ENCODE results near the gene NFIC. TPM values are rescaled to one million over a fixed set of nuclear protein-coding genes. Genes with fewer than 3 reads are reported as not detected.
"Not testable (repeated sequence)": the region's sequence is repeated elsewhere in the genome, so short reads cannot be mapped to it uniquely, and the experiment has no call there.

NFIC gene
- total RNA-seq, 6 experiments from 2014 or later: 94.6 to 168 (median 120) TPM

DNA sequence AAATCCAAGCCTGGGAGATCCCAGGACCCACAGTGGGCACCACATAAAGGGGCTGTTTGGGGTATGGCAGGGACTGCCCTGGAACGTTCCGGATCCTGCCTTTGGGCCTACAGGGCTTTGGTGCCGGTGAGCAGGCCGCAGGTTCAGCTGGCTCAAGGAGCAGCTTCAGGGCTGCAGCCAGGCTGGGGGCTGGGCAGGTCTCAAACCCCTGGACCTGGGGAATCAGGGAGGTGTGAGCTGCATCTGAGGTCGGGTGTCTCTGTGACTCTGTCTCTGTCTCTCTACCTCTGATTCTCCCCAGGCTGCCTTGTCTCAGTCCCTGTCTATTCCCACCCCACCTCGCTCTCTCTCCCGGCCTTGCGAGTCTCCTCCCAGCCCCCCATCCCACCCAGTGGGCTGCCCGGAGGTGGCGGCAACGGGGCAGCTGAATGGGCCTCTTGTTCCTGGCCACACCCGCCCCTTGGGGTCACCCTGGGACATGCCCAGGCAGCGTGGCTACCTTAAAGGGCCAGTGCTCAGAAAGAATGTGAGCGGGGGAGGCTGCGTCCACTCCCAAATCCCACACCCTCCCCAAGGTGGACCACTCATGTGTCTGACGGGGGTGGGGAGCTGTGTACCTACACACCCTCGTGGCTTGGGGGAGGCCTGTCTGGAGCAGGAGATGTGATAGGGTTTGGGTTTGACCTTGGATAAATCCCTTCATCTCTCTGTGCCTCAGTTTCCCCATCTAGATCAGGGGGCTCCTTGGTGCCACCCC lies 31.1 kb downstream of the NFIC start:
- Histone ChIP-seq H3K36me3 (peaks cover 0 to 9% (median 3%) of the 10 kb centered on the region in 4 donors), H3K27ac (peak overlapping the region; percentile 28 to 100 (median 99)), H3K4me3 (peak overlapping the region in 1 of 3 donors; percentile 10), H3K27me3 (no peaks in the 10 kb centered on the region), H3K9me3 (no peaks in the 10 kb centered on the region), H3K4me1 (peaks cover 0 to 60% (median 28%) of the 10 kb centered on the region in 4 donors)
- DNase-seq (peak in 2 of 3 donors; percentile 81 to 82), ATAC-seq (peak; percentile 46 to 67 (median 58))
- intact Hi-C loops (cut with DNase I): no loop called here
- no peak for TF ChIP-seq POLR2A (IDR thresholded peaks at IDR 0.05)
- TF ChIP-seq, protein P1, sequence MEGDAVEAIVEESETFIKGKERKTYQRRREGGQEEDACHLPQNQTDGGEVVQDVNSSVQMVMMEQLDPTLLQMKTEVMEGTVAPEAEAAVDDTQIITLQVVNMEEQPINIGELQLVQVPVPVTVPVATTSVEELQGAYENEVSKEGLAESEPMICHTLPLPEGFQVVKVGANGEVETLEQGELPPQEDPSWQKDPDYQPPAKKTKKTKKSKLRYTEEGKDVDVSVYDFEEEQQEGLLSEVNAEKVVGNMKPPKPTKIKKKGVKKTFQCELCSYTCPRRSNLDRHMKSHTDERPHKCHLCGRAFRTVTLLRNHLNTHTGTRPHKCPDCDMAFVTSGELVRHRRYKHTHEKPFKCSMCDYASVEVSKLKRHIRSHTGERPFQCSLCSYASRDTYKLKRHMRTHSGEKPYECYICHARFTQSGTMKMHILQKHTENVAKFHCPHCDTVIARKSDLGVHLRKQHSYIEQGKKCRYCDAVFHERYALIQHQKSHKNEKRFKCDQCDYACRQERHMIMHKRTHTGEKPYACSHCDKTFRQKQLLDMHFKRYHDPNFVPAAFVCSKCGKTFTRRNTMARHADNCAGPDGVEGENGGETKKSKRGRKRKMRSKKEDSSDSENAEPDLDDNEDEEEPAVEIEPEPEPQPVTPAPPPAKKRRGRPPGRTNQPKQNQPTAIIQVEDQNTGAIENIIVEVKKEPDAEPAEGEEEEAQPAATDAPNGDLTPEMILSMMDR (IDR thresholded peaks at IDR 0.05): no peak
- WGBS (ENCODE audit: insufficient coverage, low coverage, low lambda C conversion rate, missing lambda C conversion rate): 8% methylated on average over 10 of the region's 17 CpGs

DNA sequence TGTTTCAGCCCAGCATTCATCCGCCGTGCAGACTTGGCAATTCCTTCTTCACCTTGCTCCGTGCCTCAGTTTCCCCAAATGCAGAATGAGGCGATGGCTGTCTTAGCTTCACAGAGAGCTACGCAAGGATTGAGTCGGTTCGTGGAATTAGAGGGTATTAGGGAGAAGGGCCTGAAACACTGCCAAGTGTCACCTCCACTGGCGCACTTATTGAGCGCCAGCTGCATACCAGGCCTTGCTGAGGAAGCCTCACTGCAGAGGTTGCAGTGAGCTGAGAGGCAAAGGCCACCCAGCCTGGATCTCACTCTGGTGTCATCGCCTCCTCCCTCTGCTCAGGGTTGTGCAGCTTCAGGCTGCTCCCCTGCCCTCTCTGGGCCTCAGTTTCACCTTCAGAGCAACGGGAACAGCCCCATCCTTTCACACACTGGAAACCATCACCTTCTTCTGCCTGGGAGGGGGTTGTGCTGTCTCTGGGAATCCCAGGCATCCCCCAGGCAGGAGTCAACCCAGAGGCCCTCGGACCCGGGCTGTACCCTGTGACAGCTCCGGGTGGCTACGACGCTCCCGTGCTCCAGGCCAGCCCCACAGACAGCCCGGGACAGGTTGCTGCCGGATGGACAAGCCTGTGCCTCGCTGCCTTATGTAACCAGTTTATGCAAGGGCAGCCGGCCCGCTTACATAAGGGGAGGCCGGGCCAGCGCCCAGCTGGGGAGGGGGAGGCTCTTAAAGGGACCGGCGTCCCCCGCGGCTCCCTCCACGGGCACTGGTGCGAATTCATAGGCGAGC lies 31.9 kb downstream of the NFIC start:
- Histone ChIP-seq H3K27ac (peak overlapping the region; percentile 9 to 100 (median 99)), H3K27me3 (no peaks in the 10 kb centered on the region), H3K9me3 (no peaks in the 10 kb centered on the region), H3K4me1 (peaks cover 0 to 69% (median 34%) of the 10 kb centered on the region in 4 donors), H3K36me3 (peaks cover 0 to 9% (median 2%) of the 10 kb centered on the region in 4 donors), H3K4me3 (peak overlapping the region in 2 of 3 donors; percentile 25 to 34)
- intact Hi-C loops (cut with DNase I): no loop called here
- no peak for TF ChIP-seq POLR2A (IDR thresholded peaks at IDR 0.05)
- TF ChIP-seq, protein P1 (IDR thresholded peaks at IDR 0.05): no peak
- 24% methylated on average over 15 of the region's 31 CpGs for WGBS (ENCODE audit: insufficient coverage, low coverage, low lambda C conversion rate, missing lambda C conversion rate)
- DNase-seq: peak; percentile 70 to 89 (median 89)
- ATAC-seq: peak; percentile 52 to 67 (median 63)

DNA sequence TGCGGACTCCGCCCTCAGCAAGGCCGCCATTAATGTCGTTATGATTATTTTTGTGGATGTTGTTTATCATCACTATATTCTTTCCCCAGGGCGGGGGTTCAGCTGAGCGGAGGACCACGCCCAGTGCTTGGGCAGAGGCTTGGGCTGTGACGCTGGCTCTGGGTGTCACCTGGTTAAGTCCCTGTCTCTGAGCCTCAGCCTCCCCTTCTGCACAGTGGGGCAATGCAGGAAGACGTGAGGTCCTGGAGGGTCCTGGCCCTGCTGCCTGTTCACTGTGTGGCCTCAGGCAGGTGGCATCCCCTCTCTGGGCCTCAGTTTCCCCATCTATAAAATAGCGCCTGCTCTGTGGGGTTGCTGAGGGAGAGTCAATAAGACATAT lies 32.5 kb downstream of the NFIC start:
- TF ChIP-seq, protein P1 (IDR thresholded peaks at IDR 0.05): no peak
- no peak for TF ChIP-seq POLR2A (IDR thresholded peaks at IDR 0.05)
- Histone ChIP-seq H3K27ac (peak overlapping the region; percentile 9 to 100 (median 99)), H3K27me3 (no peaks in the 10 kb centered on the region), H3K36me3 (peaks cover 0 to 9% (median 2%) of the 10 kb centered on the region in 4 donors), H3K9me3 (no peaks in the 10 kb centered on the region), H3K4me3 (no peak overlapping the region), H3K4me1 (peaks cover 0 to 73% (median 36%) of the 10 kb centered on the region in 4 donors)
- no peak for DNase-seq
- intact Hi-C loops (cut with DNase I): no loop called here
- WGBS (ENCODE audit: insufficient coverage, low coverage, low lambda C conversion rate, missing lambda C conversion rate): 35% methylated on average over 5 of the region's 10 CpGs
- ATAC-seq: peak in 3 of 4 donors; percentile 0 to 4 (median 1)

DNA sequence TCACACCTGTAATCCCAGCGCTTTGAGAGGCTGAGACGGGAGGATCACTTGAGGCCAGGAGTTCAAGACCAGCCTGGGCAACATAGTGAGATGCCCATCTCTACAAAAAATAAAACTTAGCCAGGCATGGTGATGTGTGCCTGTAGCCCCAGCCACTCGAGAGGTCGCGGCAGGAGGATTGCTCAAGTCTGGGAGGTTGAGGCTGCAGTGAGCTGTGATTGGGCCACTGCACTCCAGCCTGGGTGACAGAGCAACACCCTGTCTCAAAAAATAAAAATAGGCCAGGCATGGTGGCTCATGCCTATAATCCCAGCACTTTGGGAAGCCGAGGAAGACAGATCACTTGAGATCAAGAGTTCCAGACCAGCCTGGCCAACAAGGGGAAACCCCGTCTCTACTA lies 32.9 kb downstream of the NFIC start:
- H3K27me3 ChIP-seq; H3K9me3 ChIP-seq; H3K4me3 ChIP-seq; DNase-seq; ATAC-seq; H3K36me3 ChIP-seq; intact Hi-C loops (cut with DNase I): not testable (repeated sequence)
- Histone ChIP-seq H3K27ac (peak overlapping the region; percentile 9 to 100 (median 99)), H3K4me1 (peaks cover 0 to 76% (median 37%) of the 10 kb centered on the region in 4 donors)
- 43% methylated on average over 5 of the region's 7 CpGs for WGBS (ENCODE audit: insufficient coverage, low coverage, low lambda C conversion rate, missing lambda C conversion rate)

All from right lobe of liver (tissue), 6 donors.